Smooth muscle cell (in vitro differentiated cells): Measurements from ENCODE around the gene ZNF528. TPM values are rescaled to one million over a fixed set of nuclear protein-coding genes. Genes with fewer than 3 reads are reported as not detected.

Experiments used
- DNase-seq: peaks from one replicate; lab custom pipeline; 2025; ENCODE audit not compliant: unreplicated experiment; lab: John Stamatoyannopoulos, UW
- H2AFZ ChIP-seq: fragments of 200-600 bp; sonication (generic); 2 replicates; pipeline ENCODE4 v1.6.0; 2016; ENCODE audit warnings: antibody characterized with exemption, low read depth, mild to moderate bottlenecking
- H3F3A ChIP-seq: fragments of 200-600 bp; sonication (generic); 2 replicates; pipeline ENCODE4 v1.6.0; 2017; ENCODE audit warnings: antibody characterized with exemption, low read depth
- H3K27ac ChIP-seq: fragments of 200-600 bp; sonication (generic); 2 replicates; pipeline ENCODE4 v1.5.1; 2016; ENCODE audit warnings: low read depth, mild to moderate bottlenecking
- H3K27me3 ChIP-seq: fragments of 200-600 bp; sonication (generic); 2 replicates; pipeline ENCODE4 v1.6.1; 2016; ENCODE audit warnings: low read depth, mild to moderate bottlenecking
- H3K36me3 ChIP-seq: fragments of 200-600 bp; sonication (generic); 2 replicates; pipeline ENCODE4 v1.5.1; 2016; ENCODE audit warnings: low read depth
- H3K4me1 ChIP-seq: fragments of 200-600 bp; sonication (generic); 2 replicates; pipeline ENCODE4 v1.5.1; 2016; ENCODE audit warnings: low read depth
- H3K4me2 ChIP-seq: fragments of 200-600 bp; sonication (generic); 2 replicates; pipeline ENCODE4 v1.6.0; 2016; ENCODE audit warnings: mild to moderate bottlenecking
- H3K4me3 ChIP-seq: fragments of 200-600 bp; sonication (generic); 2 replicates; pipeline ENCODE4 v1.5.1; 2016; ENCODE audit warnings: mild to moderate bottlenecking
- H3K79me2 ChIP-seq: fragments of 200-600 bp; sonication (generic); 2 replicates; pipeline ENCODE4 v1.6.0; 2016; ENCODE audit warnings: low read depth, mild to moderate bottlenecking
- H3K9ac ChIP-seq: fragments of 200-600 bp; sonication (generic); 2 replicates; pipeline ENCODE4 v1.6.0; 2016; ENCODE audit warnings: low read depth
- H3K9me3 ChIP-seq: fragments of 200-600 bp; sonication (generic); replicated peaks from 2 replicates; pipeline ENCODE4 v1.5.1; 2016; ENCODE audit warnings: low read depth
- H4K20me1 ChIP-seq: fragments of 200-600 bp; sonication (generic); 2 replicates; pipeline ENCODE4 v1.6.0; 2016; ENCODE audit warnings: low read depth
- WGBS: methylation state at CpG from one replicate; pipeline ENCODE4 v1.1.7; 2016; ENCODE audit warnings: low lambda C conversion rate; 5-methylcytosine and 5-hydroxymethylcytosine counted together
- polyA plus RNA-seq: library from polyadenylated mRNA; unstranded; fragments of >200 nt; fragmentation: Nextera tagmentation; extraction: Ambion mirVana; gene quantifications from 2 replicates; pipeline ENCODE4 v1.2.1, GENCODE V29; 2016
- total RNA-seq: library from RNA; depleted of rRNA; stranded (reverse); fragments of >200 nt; gene quantifications from 2 replicates; pipeline ENCODE4 v1.2.3, GENCODE V29; 2014
- TF ChIP-seq, protein P1 (sequence below): fragments of 200-600 bp; sonication (generic); IDR thresholded peaks from 2 replicates; pipeline ENCODE4 v1.5.1; 2017; ENCODE audit warnings: borderline replicate concordance, mild to moderate bottlenecking, antibody characterized with exemption; ENCODE audit not compliant: insufficient read depth, poor library complexity, severe bottlenecking

Gene ZNF528
- total and polyA plus RNA-seq, 2 experiments from 2014 or later = 16.3 to 21.0 TPM

DNA sequence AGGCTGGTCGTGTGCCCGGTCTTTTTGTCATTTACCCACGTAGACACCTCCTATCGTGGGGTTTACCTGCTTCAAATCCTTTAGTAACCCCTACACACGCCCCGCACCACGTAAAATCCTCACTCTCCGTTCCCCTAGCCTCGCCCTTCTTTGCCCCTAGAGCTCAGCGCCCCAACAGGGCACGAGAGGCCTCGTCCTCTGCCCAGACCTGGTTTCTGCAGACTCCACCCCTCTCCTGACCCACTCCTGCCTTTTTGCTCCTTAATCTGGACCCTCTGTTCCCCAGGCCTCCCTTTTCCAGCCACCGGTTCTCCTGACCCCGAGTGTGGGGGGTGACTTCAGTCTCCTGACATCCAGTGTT is 412 bp downstream of the ZNF528 start:
- H3K9ac ChIP-seq = peak overlapping the region; percentile 90
- H3K4me1 ChIP-seq = peaks cover 5% of the 10 kb centered on the region
- peak overlapping the region; percentile 85 for H3K4me2 ChIP-seq
- peaks cover 24% of the 10 kb centered on the region for H3K36me3 ChIP-seq
- H3K79me2 ChIP-seq = peaks cover 13% of the 10 kb centered on the region
- no peaks in the 10 kb centered on the region for H4K20me1 ChIP-seq
- H3K9me3 ChIP-seq = no peaks in the 10 kb centered on the region
- peak overlapping the region; percentile 40 for H2AFZ ChIP-seq
- H3K27me3 ChIP-seq = no peaks in the 10 kb centered on the region
- peak overlapping the region; percentile 67 for H3K4me3 ChIP-seq
- peak overlapping the region; percentile 8 for H3K27ac ChIP-seq
- WGBS = 27% methylated on average over 14 of the region's 14 CpGs
- TF ChIP-seq, protein P1, sequence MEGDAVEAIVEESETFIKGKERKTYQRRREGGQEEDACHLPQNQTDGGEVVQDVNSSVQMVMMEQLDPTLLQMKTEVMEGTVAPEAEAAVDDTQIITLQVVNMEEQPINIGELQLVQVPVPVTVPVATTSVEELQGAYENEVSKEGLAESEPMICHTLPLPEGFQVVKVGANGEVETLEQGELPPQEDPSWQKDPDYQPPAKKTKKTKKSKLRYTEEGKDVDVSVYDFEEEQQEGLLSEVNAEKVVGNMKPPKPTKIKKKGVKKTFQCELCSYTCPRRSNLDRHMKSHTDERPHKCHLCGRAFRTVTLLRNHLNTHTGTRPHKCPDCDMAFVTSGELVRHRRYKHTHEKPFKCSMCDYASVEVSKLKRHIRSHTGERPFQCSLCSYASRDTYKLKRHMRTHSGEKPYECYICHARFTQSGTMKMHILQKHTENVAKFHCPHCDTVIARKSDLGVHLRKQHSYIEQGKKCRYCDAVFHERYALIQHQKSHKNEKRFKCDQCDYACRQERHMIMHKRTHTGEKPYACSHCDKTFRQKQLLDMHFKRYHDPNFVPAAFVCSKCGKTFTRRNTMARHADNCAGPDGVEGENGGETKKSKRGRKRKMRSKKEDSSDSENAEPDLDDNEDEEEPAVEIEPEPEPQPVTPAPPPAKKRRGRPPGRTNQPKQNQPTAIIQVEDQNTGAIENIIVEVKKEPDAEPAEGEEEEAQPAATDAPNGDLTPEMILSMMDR = no peak
- no peak for DNase-seq
- no peaks in the 10 kb centered on the region for H3F3A ChIP-seq

- H3K36me3 ChIP-seq = peaks cover 68% of the 10 kb centered on the region
- H3K27me3 ChIP-seq = no peaks in the 10 kb centered on the region
- no peak overlapping the region for H3K27ac ChIP-seq
- H3F3A ChIP-seq = no peaks in the 10 kb centered on the region
- no peaks in the 10 kb centered on the region for H3K4me1 ChIP-seq
- no peak overlapping the region for H3K9ac ChIP-seq
- no peak overlapping the region for H3K4me3 ChIP-seq
- H4K20me1 ChIP-seq = no peaks in the 10 kb centered on the region
- H3K79me2 ChIP-seq = no peaks in the 10 kb centered on the region
- peaks cover 51% of the 10 kb centered on the region for H3K9me3 ChIP-seq
- TF ChIP-seq, protein P1 = no peak
- no peak overlapping the region for H2AFZ ChIP-seq
- DNase-seq = no peak
- no peak overlapping the region for H3K4me2 ChIP-seq
- 91% methylated on average over 6 of the region's 6 CpGs for WGBS
Observed at GRCh38 chr19:52410276-52410675, 12.6 kb downstream of the ZNF528 start.

GRCh38 chr19:52415711-52416110 is 18.1 kb downstream of the ZNF528 start:
- Histone ChIP-seq H3K9me3 (peaks cover 41% of the 10 kb centered on the region), H3K79me2 (no peaks in the 10 kb centered on the region), H3K27ac (no peak overlapping the region), H3F3A (no peaks in the 10 kb centered on the region), H3K4me3 (no peak overlapping the region), H2AFZ (no peak overlapping the region), H3K36me3 (peaks cover 20% of the 10 kb centered on the region), H3K27me3 (no peaks in the 10 kb centered on the region), H3K4me2 (no peak overlapping the region), H4K20me1 (no peaks in the 10 kb centered on the region), H3K9ac (no peak overlapping the region), H3K4me1 (no peaks in the 10 kb centered on the region)
- 93% methylated on average over 5 of the region's 5 CpGs for WGBS
- TF ChIP-seq, protein P1 = no peak
- no peak for DNase-seq

- H3K27ac ChIP-seq = no peak within 1 kb of the TSS
- no peak for DNase-seq
- no peaks in the 10 kb centered on the region for H3K4me1 ChIP-seq
- TF ChIP-seq, protein P1 = no peak
- no peaks in the 10 kb centered on the region for H3K79me2 ChIP-seq
- 96% methylated on average over 27 of the region's 27 CpGs for WGBS
- no peaks in the 10 kb centered on the region for H3K27me3 ChIP-seq
- no peak within 1 kb of the TSS for H3K4me2 ChIP-seq
- no peaks in the 10 kb centered on the region for H4K20me1 ChIP-seq
- H2AFZ ChIP-seq = no peak within 1 kb of the TSS
- H3K9me3 ChIP-seq = peaks cover 5% of the 10 kb centered on the region
- no peaks in the 10 kb centered on the region for H3K36me3 ChIP-seq
- no peak within 1 kb of the TSS for H3K4me3 ChIP-seq
- no peak within 1 kb of the TSS for H3K9ac ChIP-seq
- no peaks in the 10 kb centered on the region for H3F3A ChIP-seq
Observed at GRCh38 chr19:52428937-52429336, 31.3 kb downstream of the ZNF528 start, which contains the start of gene ZNF534. ZNF534 (plus strand) TSS chr19:52429148; CDS start chr19:52431475, 2,327 bp downstream.
